Lung microvascular endothelial cell (primary cell): ENCODE results near the gene USP1. TPM values are rescaled to one million over a fixed set of nuclear protein-coding genes. Genes with fewer than 3 reads are reported as not detected.

Source experiments
- DNase-seq, 2 donors: peaks; one replicate each; pipeline versions ENCODE4 v3.0.0 to v3.0.0-alpha.2; 2010; ENCODE audit warnings: low read depth in 2 of 2
- total RNA-seq: library from RNA; depleted of rRNA; stranded (reverse); fragments of >200 nt; gene quantifications from 2 replicates; pipeline ENCODE4 v1.2.1, GENCODE V29; 2014

Gene USP1, protein sequence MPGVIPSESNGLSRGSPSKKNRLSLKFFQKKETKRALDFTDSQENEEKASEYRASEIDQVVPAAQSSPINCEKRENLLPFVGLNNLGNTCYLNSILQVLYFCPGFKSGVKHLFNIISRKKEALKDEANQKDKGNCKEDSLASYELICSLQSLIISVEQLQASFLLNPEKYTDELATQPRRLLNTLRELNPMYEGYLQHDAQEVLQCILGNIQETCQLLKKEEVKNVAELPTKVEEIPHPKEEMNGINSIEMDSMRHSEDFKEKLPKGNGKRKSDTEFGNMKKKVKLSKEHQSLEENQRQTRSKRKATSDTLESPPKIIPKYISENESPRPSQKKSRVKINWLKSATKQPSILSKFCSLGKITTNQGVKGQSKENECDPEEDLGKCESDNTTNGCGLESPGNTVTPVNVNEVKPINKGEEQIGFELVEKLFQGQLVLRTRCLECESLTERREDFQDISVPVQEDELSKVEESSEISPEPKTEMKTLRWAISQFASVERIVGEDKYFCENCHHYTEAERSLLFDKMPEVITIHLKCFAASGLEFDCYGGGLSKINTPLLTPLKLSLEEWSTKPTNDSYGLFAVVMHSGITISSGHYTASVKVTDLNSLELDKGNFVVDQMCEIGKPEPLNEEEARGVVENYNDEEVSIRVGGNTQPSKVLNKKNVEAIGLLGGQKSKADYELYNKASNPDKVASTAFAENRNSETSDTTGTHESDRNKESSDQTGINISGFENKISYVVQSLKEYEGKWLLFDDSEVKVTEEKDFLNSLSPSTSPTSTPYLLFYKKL
- total RNA-seq = 15.7 and 17.4 TPM in 2 replicates

DNA sequence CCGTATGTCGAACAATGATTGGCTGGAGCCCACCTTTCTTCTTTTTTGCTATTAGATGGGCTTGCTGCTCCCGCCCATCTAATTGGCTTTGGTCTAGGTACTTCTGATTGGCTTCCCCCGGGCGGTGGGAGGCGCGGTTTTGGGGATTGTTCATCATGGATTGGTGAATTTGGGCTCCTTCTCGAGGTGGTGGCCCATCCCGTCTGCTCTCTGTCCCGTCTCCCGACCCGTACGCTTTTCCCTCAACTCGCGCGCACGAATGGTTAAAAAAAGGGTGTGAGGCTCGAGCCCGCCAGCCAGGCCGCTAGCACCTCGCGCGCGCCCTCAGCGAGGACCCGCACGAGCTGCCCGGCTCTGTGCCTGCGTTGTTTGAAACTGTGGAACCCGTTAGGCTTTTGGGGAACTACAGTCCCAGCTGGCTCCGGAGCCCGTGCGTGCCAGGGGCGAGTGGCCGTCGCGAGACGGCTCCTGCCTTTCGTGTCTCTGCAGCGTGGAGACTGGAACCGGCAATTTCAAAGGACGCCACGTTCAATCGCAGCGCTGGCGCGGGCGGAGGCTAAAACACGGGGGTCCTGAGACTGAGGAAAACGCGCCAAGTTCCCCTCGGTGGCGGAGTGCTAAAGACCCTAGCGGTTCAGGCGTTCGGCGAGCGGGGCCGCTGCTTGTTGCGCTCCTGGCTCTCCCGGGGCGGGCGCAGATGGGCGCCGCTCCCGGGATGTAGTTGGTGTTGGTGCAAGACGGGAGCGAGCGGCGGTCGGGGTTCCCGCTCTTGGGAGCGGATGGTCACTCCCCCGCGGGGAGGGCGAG lies at the start of gene USP1:
Gene USP1, plus strand, starts transcription at position 584 of the 807 bp plus-strand sequence. CDS start 2,819 bp downstream, outside the sequence.
- DNase-seq = peak in 1 of 2 donors; percentile 100

DNA sequence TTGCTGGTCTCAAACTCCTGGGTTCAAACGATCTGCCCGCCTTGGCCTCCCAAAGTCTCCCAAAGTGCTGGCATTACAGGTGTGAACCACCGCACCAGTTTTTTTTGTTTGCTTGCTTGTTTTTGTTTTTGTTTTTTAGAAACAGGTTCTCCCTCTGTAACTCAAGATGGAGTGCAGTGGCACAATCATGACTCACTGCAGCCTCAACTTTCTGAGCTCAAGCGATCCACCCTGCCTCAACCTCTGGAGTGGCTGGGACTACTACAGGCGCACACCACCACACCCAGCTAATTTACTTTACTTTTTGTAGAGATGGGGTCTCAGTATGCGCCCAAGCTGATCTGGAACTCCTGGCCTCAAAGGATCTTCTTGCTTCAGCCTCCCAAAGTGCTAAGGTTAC lies 47.3 kb upstream of the USP1 start:
- no peak for DNase-seq

DNA sequence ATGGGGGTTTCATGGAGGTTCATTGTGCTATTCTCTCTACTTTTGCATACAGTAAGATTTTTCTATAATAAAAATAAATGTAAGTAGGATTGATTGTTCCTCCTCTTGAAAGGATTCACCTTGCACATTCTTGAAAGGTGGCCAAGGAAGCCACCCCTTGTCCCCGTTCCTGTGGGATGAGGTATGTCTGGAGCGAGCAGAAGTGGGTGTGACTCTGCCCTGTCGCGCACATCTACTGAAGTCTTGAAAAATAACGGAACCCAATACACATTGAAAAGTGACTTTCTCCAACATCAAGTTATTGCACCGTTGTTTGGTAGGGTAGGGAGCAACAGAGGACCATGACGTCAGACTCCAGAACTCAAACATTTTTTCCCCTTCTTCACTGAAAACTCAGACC lies 46.8 kb upstream of the USP1 start:
- no peak for DNase-seq

GRCh38 chr1:62391369-62391971 lies 45.4 kb upstream of the USP1 start:
- peak; percentile 28 to 34 for DNase-seq

GRCh38 chr1:62392951-62393350 lies 43.9 kb upstream of the USP1 start:
- DNase-seq = no peak

- no peak for DNase-seq
These were observed 42.2 kb upstream of the USP1 start for GRCh38 chr1:62394646-62395045.

DNA sequence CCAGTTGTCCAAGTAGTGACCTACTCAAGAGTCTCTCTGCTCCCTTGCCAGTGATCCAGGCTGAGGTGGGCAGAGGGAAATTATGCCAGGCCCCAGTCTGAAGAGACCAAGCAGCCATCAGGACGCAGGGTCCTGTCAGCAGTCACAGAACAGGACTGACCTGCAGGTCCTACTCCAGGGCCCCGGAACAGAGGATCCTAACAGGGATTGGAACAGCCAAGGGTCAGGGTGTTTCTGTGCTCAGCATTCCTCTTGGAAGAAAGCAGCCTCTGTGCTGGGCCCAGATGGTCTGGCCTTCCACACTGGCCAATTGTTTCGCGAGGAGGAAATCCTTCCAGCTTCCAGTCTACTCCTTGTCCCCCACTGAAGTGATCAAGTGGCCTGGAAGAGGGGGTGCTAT lies 41.6 kb upstream of the USP1 start:
- DNase-seq = no peak

DNA sequence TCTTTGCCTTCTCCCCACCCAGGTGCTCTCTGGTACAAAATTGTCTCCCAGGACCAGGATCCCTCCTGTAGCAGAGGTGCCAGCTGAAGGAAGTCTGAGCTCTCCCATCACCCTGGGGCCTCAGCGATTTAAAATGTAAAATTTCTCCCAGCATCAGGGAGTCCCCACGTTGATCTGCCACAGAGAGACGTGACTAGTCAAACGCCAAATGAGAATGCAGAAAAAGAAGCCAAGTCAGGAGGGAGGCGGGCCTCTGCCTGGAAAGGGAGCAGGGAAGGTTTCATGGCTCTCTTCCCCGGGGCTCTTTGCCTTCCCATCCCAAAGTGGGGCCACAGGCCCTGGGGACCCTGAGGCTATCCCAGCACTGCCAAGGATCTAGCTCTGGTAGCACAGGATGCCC lies 40.0 kb upstream of the USP1 start:
- no peak for DNase-seq

DNA sequence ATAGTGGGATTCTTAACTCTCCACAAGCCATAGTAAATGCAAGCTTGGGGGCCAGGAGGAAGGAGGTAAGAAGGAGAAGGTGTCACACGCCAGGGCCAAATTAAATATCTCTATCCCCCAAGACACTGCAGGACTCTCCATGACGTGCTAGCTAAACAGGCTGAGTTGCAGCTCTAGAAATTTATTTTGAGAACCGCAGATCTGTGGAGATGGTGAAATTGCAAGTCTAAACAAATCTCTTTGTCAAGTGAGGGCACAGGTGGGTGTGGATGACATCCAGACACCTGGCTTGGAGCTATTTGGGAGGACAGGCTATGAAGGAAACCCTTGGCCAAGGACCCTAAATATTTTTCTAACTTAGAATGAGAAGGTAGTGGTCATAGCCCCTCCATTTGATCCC lies 39.5 kb upstream of the USP1 start:
- no peak for DNase-seq

GRCh38 chr1:62398377-62398776 lies 38.5 kb upstream of the USP1 start:
- no peak for DNase-seq

DNA sequence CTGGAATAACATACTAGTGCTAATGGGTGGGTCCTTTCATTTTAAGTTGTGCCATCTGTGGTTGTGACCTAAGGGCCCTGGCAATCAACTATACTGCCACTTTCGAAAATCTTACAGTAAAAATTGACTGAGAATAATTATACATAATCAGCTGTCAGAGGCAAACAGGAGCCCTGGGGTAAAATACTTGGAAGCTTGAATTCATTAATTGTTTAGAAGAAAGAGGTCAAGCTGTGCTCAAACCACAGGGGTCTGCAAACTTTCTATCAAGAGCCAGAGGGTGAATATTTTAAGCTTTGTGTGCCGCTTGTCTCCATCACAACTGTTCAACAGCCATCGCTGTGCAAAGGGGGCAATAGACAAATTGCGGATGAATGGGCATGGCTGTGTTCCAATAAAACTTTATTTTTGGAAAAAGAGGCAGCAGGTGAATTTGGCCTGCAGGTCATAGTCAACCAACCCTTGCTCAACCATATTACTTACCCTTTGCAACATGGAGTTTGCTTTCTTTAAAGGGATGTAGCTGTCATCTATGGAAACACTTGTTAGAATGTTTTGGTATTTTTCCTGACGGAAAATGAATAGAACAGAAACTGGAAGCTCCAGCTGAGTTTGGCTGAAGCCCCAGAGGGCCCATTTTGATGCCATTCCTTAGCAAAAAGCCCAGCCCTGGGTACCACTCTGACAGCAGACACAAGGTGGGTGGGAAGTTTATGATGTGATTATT lies 35.7 kb upstream of the USP1 start:
- DNase-seq = no peak

GRCh38 chr1:62405247-62405646 lies 31.6 kb upstream of the USP1 start:
- DNase-seq = no peak

DNA sequence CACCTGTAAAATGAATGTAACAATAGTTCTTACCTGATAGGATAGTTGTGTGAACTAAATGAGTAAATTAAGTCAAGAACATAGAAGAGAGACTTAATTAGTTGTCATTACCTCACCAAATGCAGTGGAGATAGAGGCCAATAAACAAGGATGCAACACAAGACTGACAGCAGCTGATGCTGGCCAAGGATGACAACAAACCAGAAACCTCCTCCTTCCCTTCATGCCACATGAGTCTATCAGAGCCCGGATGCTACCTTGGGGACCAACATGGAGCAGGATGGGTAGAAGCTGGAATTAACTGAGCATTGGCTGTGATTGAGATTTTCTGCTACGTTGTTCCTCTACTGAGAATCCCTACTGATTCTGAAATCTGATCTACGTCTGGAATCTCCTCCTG lies 30.3 kb upstream of the USP1 start:
- no peak for DNase-seq

- DNase-seq = peak; percentile 45 to 68
These were observed 29.3 kb upstream of the USP1 start for GRCh38 chr1:62407398-62408009.

- no peak for DNase-seq
These were observed 21.2 kb upstream of the USP1 start for GRCh38 chr1:62415687-62416086.

GRCh38 chr1:62417351-62417999 lies 19.4 kb upstream of the USP1 start:
- DNase-seq = no peak

DNA sequence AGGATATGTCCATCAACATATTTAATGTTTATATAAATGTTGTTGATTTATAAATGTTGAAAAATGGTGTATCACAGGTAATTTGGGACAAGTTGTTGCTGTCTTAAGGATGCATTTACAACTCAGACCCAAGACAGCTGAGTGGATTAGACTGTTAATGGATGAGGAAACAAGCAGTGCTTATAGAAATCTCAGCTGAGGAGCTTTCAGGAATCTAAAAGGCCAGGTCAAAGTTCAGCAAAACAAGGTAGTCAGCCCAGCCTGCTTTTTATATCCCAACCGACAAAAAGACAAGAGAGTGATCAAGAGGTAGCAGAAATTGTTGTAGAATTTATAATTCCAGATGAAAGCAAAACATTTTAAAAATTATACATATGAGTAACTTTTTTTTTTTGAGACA lies 16.6 kb upstream of the USP1 start:
- no peak for DNase-seq

- DNase-seq = no peak
These were observed 13.1 kb upstream of the USP1 start for GRCh38 chr1:62423580-62424242.

DNA sequence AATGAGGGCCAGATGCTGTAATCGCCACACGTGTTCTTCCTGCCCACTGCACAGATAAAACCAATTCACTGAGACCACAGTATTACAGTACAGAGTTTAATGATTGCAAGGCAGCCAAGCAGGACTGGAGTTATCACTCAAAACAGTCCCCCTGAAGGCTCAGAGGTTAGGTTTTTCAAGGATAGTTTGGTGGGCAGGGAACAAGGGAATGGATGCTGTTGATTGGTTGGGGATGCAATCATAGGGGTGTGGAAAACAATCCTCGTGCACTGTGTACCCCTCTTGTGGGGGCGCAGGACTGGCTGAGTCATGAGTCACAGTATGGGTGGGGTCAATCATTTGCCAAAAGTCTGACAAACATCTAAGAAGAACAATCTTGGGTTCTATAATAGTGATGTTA lies 12.4 kb upstream of the USP1 start:
- no peak for DNase-seq
